Heart left ventricle (tissue), 13 donors: ENCODE measurements around the gene ANKS3.

Experiments
- POLR2A ChIP-seq, 2 donors: fragments of 450-650 bp; IDR thresholded peaks; one replicate each; pipeline ENCODE4 v1.6.1; 2017; ENCODE audit warnings: antibody characterized with exemption in 2 of 2, mild to moderate bottlenecking in 2 of 2, moderate library complexity in 2 of 2
- TF ChIP-seq, protein P1 (sequence below), 12 donors: fragments of 200-600 bp; sonication (generic) in 4 of 12; IDR thresholded peaks; one replicate each; pipeline versions ENCODE4 v1.5.0 to v1.8.0; 2018 to 2022; ENCODE audit warnings: antibody characterized with exemption in 12 of 12, mild to moderate bottlenecking in 5 of 12
- donor health status: ischemic (EF 13 %, LVEDD 7.1; RV severe dilation, severe dysfunction).
- donor health status: DM: no; HTN: yes; CAD: no.
- donor health status: DM: no; HTN: no; CAD: no.
- donor health status: ischemic (EF 25% LVEDD 6.9; RV normal size, moderate dysfunction).
- donor health status: ischemic (EF 25% LVEDD 5.7; RV mildly dilated, moderate dysfunction).
- donor health status: ischemic (EF 35%, LVEDD 5.7; RV mildly dilated, moderate dysfunction).
- donor health status: nonischemic (EF 11% LVEDD 7.7; RV severe dilation, severe dysfunction).
- donor health status: DM: yes; HTN: yes; CAD: no.
- donor health status: PGD.
- donor health status: ischemic (EF 29% LVEDD 5.4; RV normal size, mild dysfunction).
- donor health status: nonischemic (EF 23%, LVEDD 6.1; RV moderate dilation, normal function).

DNA sequence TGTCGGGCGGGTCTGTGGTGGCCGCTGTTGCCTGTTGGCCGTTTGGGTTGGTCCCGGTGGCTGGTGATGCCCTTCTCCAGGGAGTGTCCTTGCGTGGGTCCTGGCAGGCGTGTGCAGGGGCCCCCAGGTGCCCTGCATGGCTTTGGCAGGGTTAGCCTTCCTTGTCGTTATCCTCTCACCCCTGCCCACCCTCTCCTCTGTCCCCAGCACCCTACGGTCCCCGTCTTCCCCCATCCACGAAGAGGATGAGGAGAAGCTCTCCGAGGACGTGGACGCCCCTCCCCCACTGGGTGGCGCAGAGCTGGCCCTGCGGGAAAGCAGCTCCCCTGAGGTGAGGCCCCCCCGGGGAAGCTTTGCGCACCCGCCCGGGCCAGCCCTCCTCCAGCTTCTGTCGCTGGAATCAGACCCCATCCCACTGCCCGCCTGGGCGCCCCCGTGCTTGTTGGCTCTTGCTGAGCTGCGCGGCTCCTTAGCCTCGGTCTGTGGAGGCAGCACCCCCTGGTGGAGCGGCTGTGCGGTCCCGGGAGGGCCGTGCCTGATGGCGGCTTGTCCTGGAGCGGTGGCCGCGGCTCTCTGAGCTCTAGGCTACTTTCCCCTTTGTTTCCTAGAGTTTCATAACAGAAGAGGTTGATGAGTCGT, 51.3 kb downstream of the ANKS3 start:
- TF ChIP-seq, protein P1, sequence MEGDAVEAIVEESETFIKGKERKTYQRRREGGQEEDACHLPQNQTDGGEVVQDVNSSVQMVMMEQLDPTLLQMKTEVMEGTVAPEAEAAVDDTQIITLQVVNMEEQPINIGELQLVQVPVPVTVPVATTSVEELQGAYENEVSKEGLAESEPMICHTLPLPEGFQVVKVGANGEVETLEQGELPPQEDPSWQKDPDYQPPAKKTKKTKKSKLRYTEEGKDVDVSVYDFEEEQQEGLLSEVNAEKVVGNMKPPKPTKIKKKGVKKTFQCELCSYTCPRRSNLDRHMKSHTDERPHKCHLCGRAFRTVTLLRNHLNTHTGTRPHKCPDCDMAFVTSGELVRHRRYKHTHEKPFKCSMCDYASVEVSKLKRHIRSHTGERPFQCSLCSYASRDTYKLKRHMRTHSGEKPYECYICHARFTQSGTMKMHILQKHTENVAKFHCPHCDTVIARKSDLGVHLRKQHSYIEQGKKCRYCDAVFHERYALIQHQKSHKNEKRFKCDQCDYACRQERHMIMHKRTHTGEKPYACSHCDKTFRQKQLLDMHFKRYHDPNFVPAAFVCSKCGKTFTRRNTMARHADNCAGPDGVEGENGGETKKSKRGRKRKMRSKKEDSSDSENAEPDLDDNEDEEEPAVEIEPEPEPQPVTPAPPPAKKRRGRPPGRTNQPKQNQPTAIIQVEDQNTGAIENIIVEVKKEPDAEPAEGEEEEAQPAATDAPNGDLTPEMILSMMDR (IDR thresholded peaks at IDR 0.05) = peak in 7 of 12 donors; percentile 13 to 44 (median 34)
- TF ChIP-seq POLR2A (IDR thresholded peaks at IDR 0.05) = no peak
